ELR (cell line): Measurements from ENCODE around the gene BMP3.
A peak's percentile ranks its signal among the peaks of the same experiment; 100 is the strongest.

Source experiments
- DNase-seq: peaks from one replicate; pipeline ENCODE4 v3.0.0-alpha.2; 2015; ENCODE audit warnings: low read depth

The BMP3 gene

DNA sequence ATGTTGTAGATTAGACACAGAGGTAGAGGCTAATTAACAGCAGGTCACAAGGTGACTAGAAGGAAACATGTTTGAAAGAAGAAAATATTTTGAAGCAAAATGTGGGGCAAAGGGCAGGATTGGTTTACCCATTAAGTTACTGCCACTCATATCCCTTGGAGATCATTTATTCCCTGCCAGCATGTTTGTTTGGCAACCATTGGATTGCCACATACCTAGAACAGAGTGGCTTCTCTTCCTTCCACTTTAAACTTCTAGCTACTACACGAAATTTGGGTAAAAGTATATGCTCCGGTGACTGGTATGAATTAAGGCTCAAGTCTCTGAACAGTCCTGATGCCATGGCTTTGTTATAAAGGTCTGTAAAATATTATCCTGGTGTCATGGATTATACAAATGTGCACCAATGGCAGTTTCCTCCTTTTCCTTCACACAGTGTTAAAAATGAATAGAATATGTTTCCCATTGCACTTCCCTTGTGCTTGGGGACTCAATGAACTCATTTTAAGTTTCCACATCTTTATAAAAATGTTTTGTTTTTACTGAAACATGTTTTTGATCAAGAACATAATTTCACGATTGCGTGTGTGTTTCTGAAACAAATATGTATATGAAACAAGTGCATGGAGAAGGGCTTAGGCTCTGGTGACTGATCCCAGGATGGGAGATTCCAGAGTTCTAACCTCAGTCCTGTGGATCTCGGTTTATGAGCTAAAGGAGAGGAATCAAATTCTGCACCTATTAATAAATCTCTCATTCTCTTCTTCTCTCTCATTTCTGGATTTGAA, 12.3 kb downstream of the BMP3 start:
- DNase-seq: no peak

GRCh38 chr4:81049330-81049729, 18.8 kb downstream of the BMP3 start:
- DNase-seq: no peak

DNA sequence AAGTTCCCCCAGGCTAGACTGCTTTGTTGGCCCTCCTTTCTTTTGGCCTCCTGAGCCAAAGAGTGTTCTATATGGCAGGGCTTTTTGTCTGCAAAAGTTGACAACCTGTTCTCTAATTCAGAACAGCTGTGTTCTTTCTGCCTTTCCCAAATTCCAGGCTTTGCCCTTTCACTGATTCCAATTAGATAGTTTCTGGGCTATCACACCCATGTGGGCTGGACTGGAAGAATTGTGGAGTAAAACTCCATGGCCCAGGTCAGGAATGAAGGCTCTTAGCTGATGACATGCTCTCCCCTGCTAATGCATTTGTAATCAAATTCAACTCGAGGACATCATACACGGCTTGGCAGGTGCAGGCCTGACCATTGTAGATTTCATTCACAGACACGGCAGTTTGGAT, 19.4 kb downstream of the BMP3 start:
- no peak for DNase-seq

DNA sequence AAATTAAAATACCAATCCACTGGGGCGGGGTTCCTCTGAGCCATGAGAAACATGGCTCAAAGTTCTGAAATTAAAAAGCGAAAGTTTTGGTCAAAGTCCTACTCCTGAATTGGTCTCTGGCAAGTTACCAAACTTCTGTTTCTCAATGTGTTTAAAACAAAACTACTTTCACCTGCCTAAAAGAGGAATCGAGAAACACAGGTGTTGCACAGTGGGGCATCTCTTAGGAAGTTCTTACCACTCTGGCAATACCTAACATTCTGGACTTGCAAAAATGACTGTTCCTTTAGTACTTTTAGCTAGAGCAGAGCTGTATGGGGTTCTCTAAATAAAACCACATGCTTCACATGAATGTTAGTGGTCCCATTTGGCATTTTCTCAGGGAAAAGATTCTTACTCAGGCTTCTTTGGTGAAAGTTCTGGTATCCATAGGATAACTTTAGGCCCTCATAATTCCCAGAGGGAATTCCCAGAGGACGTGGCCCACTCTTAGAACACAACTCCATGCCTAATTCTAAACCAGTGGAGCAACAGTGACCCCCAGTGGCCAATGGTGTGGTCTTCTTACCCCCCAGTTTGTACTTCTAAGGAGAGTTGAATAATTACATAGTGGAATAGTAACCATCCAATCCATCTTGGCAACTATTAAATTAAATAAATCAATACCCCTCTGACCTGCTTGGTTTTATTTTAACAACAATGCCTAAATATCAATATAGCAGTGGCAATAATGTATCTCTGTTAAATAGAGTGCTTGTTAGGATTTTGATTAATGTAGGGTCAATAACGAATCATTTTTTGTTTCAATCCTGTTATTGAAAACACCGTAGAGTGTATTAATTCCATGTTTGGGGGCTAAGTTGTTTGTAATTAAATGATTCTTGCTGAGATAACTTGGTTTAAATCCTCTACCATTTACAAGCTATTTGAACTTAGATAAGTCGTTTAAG, 21.9 kb downstream of the BMP3 start:
- peak; percentile 61 for DNase-seq

DNA sequence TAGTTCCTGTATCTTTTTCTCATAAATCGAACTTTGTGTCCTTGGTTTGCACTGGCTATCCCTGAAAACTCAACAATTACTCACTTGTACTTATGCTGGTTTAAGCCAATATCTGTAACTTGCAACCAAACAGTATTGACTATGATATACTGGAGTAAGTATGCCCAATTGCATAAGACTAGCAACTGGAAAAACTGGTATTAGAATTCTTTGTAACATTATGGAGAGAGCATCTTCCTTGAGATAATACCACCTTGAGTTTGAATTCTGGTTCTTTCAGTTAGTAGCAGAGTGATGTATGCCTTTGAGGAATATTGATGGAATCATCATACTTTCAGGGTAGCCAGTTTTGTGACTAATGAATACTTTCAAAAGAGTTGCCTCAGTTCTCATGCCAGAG, 28.1 kb downstream of the BMP3 start:
- no peak for DNase-seq

GRCh38 chr4:81060587-81061343, 30.3 kb downstream of the BMP3 start:
- DNase-seq: no peak

GRCh38 chr4:81061344-81061730, 30.8 kb downstream of the BMP3 start:
- DNase-seq: no peak

DNA sequence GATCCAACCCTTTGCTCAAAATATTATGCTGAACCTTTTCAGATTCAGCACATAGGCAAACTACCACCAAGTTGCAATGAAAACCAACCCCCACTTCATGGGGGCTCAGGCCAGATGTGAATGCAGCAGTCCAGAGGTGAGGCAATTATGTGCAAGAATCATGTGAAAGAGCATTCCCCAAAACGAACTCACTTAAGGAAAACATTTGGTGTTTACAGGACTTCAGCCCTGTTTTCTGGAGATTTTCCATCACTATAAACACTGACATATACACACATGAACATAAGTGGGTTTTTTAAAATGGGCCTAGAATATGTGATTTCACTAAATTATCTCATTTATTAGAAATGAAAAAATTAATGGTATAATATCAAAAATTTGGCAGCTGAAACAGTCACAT, 31.5 kb downstream of the BMP3 start:
- no peak for DNase-seq

- no peak for DNase-seq
Observed at GRCh38 chr4:81065446-81065845, 34.9 kb downstream of the BMP3 start.

DNA sequence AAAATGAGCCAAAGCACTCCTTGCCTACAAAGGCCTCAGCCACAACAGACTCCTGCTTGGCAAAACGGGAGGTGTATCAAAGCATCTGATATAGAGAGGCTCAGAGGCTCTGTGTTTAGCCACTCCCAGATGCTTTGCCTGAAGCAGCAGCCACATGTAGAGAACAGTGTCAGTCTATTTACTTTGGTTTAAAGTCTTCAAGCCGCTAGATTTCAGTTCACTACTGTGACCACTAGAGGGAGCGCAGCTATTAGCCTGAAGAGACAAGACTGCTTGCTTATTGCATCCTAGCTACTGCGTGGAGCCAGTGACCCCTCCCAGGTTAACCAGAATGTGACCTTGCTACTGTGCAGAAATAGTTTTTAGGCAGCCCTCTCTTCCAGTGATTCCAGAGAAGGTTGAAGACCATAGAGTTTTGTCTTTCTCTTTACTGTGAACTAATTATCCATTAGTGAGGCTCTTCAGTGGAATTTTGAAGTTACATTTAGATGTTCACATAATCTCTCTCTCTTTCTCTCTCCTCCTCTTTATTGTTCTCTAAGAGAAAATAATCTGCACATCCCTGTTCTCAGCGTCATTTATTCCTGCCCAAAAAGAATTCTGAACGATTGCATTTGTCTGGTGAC, 39.3 kb downstream of the BMP3 start:
- DNase-seq: peak; percentile 75

DNA sequence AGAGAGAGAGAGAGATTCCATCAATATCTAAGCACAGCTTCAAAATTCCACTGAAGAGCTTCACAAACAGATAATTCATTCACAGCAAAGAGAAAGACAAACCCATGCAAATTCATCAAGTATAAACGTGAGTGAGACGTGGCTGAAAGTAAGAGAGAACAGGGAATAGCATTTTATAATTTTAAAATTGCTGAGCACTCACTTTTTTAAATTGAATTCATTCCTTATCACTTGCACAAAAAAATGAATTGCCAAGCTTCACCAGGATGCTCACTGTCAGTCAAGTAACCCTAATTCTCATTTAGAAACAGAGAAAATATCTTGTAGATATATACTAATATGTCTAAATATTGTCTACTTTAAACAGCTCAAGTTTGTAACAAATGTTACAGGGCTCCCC, 40.5 kb downstream of the BMP3 start:
- no peak for DNase-seq

- DNase-seq: no peak
Observed at GRCh38 chr4:81081156-81081555, 50.6 kb downstream of the BMP3 start.

DNA sequence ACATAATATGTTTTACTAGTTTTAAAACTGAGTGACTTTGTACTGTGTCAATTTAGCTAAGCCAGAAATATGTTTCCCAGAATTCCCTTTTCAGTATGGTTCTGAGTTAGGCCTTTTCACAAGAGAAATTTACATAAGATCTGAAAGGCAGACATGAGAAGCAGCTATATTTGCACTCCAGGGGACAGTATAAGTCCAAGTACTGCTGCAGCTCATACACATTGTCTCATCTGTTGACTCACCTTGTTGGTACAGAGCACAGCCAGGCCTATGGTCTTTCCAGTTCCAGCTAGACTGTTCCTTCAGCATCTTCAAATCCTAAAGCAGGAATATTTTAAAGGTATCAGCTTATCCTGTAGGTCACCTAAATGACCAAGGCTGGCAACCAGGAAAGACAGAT, 53.5 kb downstream of the BMP3 start:
- no peak for DNase-seq

- no peak for DNase-seq
Observed at GRCh38 chr4:81084634-81085033, 54.1 kb downstream of the BMP3 start.

GRCh38 chr4:81085291-81085690, 54.8 kb downstream of the BMP3 start:
- DNase-seq: no peak

GRCh38 chr4:81085979-81086378, 55.5 kb downstream of the BMP3 start:
- no peak for DNase-seq

DNA sequence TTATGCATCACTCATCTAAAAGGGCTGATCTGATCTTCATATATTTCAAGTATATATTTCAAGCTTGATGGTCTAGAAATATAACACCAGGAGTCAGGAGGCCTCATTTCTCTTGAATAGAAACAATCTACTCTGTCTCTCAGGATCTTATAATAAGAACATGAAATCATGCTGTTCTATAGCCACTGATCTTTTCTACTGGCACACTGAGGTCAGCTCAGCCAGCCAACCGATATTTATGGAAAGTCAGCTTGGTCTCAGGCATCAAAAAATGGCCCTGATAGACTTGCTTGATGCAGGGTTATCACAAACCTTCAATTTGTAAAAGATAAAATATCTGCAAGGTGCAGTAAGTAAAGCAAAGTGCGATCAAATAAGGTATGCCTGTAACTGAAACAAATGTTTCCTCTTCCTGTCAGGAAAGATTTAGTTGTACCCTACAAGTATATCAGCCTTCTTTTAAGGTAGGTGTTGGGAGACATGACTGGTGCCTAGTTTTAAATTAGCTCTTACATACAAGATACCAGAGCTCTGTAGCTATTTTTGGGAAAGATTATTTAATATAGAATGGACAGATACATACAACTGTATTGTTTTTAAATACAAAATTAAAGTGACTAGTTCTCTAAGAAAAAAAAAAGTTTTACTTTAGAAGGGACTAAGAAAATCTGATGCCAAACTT, 63.4 kb downstream of the BMP3 start:
- DNase-seq: no peak

GRCh38 chr4:81095389-81095788, 64.9 kb downstream of the BMP3 start:
- no peak for DNase-seq

DNA sequence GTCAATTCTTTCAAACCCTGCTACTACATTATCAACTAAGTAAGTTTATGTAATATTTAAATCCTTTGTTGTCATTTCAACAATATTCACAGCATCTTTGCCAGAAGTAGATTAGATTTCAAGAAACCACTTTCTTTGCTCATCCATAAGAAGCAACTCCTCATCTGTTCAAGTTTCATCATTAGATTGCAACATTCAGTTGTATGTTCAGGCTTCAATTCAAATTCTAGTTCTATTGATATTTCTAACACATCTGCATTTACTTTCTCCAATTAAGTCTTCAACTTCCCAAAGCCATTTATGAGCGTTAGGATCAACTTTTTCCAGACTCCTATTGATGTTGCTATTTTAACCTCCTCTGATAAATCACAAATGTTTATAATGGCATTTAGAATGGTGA, 66.1 kb downstream of the BMP3 start:
- no peak for DNase-seq

GRCh38 chr4:81102107-81102506, 71.6 kb downstream of the BMP3 start:
- no peak for DNase-seq

- DNase-seq: no peak
Observed at GRCh38 chr4:81106150-81106549, 75.6 kb downstream of the BMP3 start.
